CD4-positive, alpha-beta T cell treated with Interleukin-4 for 1 hour (primary cell): ENCODE data around the gene PRKAG2.
"Not testable (repeated sequence)": the region's sequence is repeated elsewhere in the genome, so short reads cannot be mapped to it uniquely, and the experiment has no call there.

Source experiments
- DNase-seq, 2 donors: peaks; one replicate each; pipeline ENCODE4 v3.0.0-alpha.2; 2020 to 2022

The PRKAG2 gene

GRCh38 chr7:151832138-151832537 lies 44.8 kb downstream of the PRKAG2 start:
- DNase-seq = no peak

GRCh38 chr7:151831606-151832005 lies 45.3 kb downstream of the PRKAG2 start:
- DNase-seq = no peak

GRCh38 chr7:151830121-151830830 lies 46.6 kb downstream of the PRKAG2 start:
- DNase-seq = no peak

GRCh38 chr7:151829707-151830106 lies 47.2 kb downstream of the PRKAG2 start:
- DNase-seq = no peak

- DNase-seq = no peak
Observed at GRCh38 chr7:151827620-151828019, 49.3 kb downstream of the PRKAG2 start.

GRCh38 chr7:151826316-151826715 lies 50.6 kb downstream of the PRKAG2 start:
- DNase-seq = not testable (repeated sequence)

- DNase-seq = no peak
Observed at GRCh38 chr7:151825721-151826120, 51.2 kb downstream of the PRKAG2 start.

GRCh38 chr7:151824373-151824933 lies 52.5 kb downstream of the PRKAG2 start:
- DNase-seq = no peak

- no peak for DNase-seq
Observed at GRCh38 chr7:151823566-151824372, 53.1 kb downstream of the PRKAG2 start.

- no peak for DNase-seq
Observed at GRCh38 chr7:151822541-151823181, 54.3 kb downstream of the PRKAG2 start.

- DNase-seq = no peak
Observed at GRCh38 chr7:151821806-151822540, 54.9 kb downstream of the PRKAG2 start.

- DNase-seq = no peak
Observed at GRCh38 chr7:151821226-151821625, 55.7 kb downstream of the PRKAG2 start.

GRCh38 chr7:151820491-151821105 lies 56.3 kb downstream of the PRKAG2 start:
- no peak for DNase-seq

- DNase-seq = no peak
Observed at GRCh38 chr7:151819866-151820265, 57.0 kb downstream of the PRKAG2 start.

- no peak for DNase-seq
Observed at GRCh38 chr7:151818674-151819519, 58.0 kb downstream of the PRKAG2 start.

GRCh38 chr7:151817981-151818673 lies 58.8 kb downstream of the PRKAG2 start:
- no peak for DNase-seq

- DNase-seq = no peak
Observed at GRCh38 chr7:151817315-151817690, 59.6 kb downstream of the PRKAG2 start.

- DNase-seq = no peak
Observed at GRCh38 chr7:151816562-151817314, 60.2 kb downstream of the PRKAG2 start.

GRCh38 chr7:151815419-151815818 lies 61.5 kb downstream of the PRKAG2 start:
- no peak for DNase-seq
